ENCODE data around the gene TMPRSS4. TPM values are rescaled to one million over a fixed set of nuclear protein-coding genes. Genes with fewer than 3 reads are reported as not detected.

The TMPRSS4 gene
- total and polyA plus RNA-seq, 2 of the 13 experiments (the other 11 are each of a cell fraction or from before 2014, with no cell fraction given) = 0.32 TPM; not detected in 1

- Histone ChIP-seq H2AFZ (ENCODE audit: low read length) (no peak overlapping the region), H3K79me2 (ENCODE audit: insufficient read depth, low read length) (no peaks in the 10 kb centered on the region), H3K4me1 (ENCODE audit: insufficient read depth, low read length) (peaks cover 10% of the 10 kb centered on the region), H3K9me3 (ENCODE audit: low read length) (no peaks in the 10 kb centered on the region), H3K27me3 (ENCODE audit: control insufficient read depth in 1 of 2, insufficient read depth in 2 of 2, low read length in 2 of 2) (peaks cover 5 to 31% of the 10 kb centered on the region in 2 experiments), H3K4me2 (ENCODE audit: low read depth, low read length) (no peak overlapping the region), H3K4me3 (replicated peaks in 1 of 3; ENCODE audit: insufficient read depth in 1 of 3, low read depth in 2 of 3, low read length in 3 of 3) (no peak overlapping the region), H3K9ac (ENCODE audit: insufficient read depth, low read depth, low read length) (no peak overlapping the region), H3K36me3 (replicated peaks in 1 of 2; ENCODE audit: control insufficient read depth in 1 of 2, insufficient read depth in 2 of 2, low read length in 2 of 2) (no peaks in the 10 kb centered on the region), H3K27ac (ENCODE audit: extremely low read length, insufficient read depth, low read length) (no peak overlapping the region), H4K20me1 (ENCODE audit: insufficient read depth, low read length) (no peaks in the 10 kb centered on the region)
- in situ Hi-C loops (cut with HindIII; ENCODE audit: extremely low pct_ligation_motif_present, low pct_unique_long_range_greater_than_20kb) (no loop called here), intact Hi-C loops (cut with micrococcal nuclease; ENCODE audit: unreplicated experiment) (no loop called here)
- POLR2A ChIA-PET = no interaction called here
- 27% methylated on average over 2 of the region's 5 CpGs for WGBS (ENCODE audit: low lambda C conversion rate)
- no TSS peak for BruUV-seq (replicated peaks)
- no peak for ATAC-seq
- no peak for FAIRE-seq
- no peak for DNase-seq (ENCODE audit: low spot score)
- CTCF ChIA-PET (ENCODE audit: low intra/inter-chr PET ratio, low total read pairs) = no interaction called here
- TF ChIP-seq UBTF (CRISPR knock-in tag; IDR thresholded peaks at IDR 0.05) (no peak), NFE2 (CRISPR knock-in tag; IDR thresholded peaks at IDR 0.05) (no peak), REST (IDR thresholded peaks at IDR 0.05; ENCODE audit: borderline replicate concordance in 1 of 2, low read depth in 1 of 2, low read length in 2 of 2) (no peak), ELF3 (CRISPR knock-in tag; IDR thresholded peaks at IDR 0.05) (no peak), JUNB (CRISPR knock-in tag; IDR thresholded peaks at IDR 0.05; ENCODE audit: borderline replicate concordance) (no peak), CBX2 (IDR thresholded peaks at IDR 0.05; ENCODE audit: low read depth, low read length) (no peak), CBX2 (CRISPR knock-in tag; IDR thresholded peaks at IDR 0.05; ENCODE audit: low read depth) (no peak), POGK (CRISPR knock-in tag; conservative IDR thresholded peaks at IDR 0.05) (no peak), MNT (IDR thresholded peaks at IDR 0.05) (no peak), ZGPAT (CRISPR knock-in tag; IDR thresholded peaks at IDR 0.05) (no peak), FOXO1 (CRISPR knock-in tag; IDR thresholded peaks at IDR 0.05) (no peak)
- TF ChIP-seq, protein P1, sequence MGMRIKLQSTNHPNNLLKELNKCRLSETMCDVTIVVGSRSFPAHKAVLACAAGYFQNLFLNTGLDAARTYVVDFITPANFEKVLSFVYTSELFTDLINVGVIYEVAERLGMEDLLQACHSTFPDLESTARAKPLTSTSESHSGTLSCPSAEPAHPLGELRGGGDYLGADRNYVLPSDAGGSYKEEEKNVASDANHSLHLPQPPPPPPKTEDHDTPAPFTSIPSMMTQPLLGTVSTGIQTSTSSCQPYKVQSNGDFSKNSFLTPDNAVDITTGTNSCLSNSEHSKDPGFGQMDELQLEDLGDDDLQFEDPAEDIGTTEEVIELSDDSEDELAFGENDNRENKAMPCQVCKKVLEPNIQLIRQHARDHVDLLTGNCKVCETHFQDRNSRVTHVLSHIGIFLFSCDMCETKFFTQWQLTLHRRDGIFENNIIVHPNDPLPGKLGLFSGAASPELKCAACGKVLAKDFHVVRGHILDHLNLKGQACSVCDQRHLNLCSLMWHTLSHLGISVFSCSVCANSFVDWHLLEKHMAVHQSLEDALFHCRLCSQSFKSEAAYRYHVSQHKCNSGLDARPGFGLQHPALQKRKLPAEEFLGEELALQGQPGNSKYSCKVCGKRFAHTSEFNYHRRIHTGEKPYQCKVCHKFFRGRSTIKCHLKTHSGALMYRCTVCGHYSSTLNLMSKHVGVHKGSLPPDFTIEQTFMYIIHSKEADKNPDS (CRISPR knock-in tag; IDR thresholded peaks at IDR 0.05) = no peak
These were observed 31.6 kb downstream of the TMPRSS4 start for GRCh38 chr11:118108513-118108912.

Measured in HepG2 (cell line).